Large intestine (tissue), 3 donors: ENCODE data around the gene TTC34. TPM values are rescaled to one million over a fixed set of nuclear protein-coding genes. Genes with fewer than 3 reads are reported as not detected.

Experiments used
- DNase-seq, 2 donors: peaks; one replicate each; pipeline versions ENCODE4 v3.0.0 to v3.0.0-alpha.2; 2013
- H3K27ac ChIP-seq: one replicate; pipeline ENCODE4 v1.5.1; 2013; ENCODE audit warnings: low read length
- H3K27me3 ChIP-seq: 2 replicates; pipeline ENCODE4 v1.6.1; 2013; ENCODE audit warnings: low read length; ENCODE audit not compliant: control insufficient read depth, insufficient read depth
- H3K36me3 ChIP-seq: 2 replicates; pipeline ENCODE4 v1.6.1; 2013; ENCODE audit warnings: low read length; ENCODE audit not compliant: control insufficient read depth, insufficient read depth
- H3K4me1 ChIP-seq: one replicate; pipeline ENCODE4 v1.6.1; 2013; ENCODE audit warnings: low read length; ENCODE audit not compliant: control insufficient read depth, insufficient read depth
- H3K4me3 ChIP-seq: one replicate; pipeline ENCODE4 v1.5.1; 2013; ENCODE audit warnings: low read length
- H3K9me3 ChIP-seq: one replicate; pipeline ENCODE4 v1.6.1; 2013; ENCODE audit warnings: mild to moderate bottlenecking, low read depth, low read length, moderate library complexity; ENCODE audit not compliant: control insufficient read depth
- WGBS: methylation state at CpG from one replicate; pipeline ENCODE4 v1.1.5; 2013; ENCODE audit warnings: low lambda C conversion rate; ENCODE audit not compliant: insufficient coverage; 5-methylcytosine and 5-hydroxymethylcytosine counted together
- polyA plus RNA-seq: library from polyadenylated mRNA; unstranded; fragments of 120-200 nt; gene quantifications from one replicate; pipeline ENCODE4 v1.2.1, GENCODE V29; 2013

The TTC34 gene
- polyA plus RNA-seq, 1 donor: 1.5 TPM

- WGBS: no CpG with 5 or more reads among the region's 18 CpGs
- H3K4me1 ChIP-seq: no peaks in the 10 kb centered on the region
Observed at GRCh38 chr1:2828586-2829250, 27.2 kb upstream of the TTC34 start.

DNA sequence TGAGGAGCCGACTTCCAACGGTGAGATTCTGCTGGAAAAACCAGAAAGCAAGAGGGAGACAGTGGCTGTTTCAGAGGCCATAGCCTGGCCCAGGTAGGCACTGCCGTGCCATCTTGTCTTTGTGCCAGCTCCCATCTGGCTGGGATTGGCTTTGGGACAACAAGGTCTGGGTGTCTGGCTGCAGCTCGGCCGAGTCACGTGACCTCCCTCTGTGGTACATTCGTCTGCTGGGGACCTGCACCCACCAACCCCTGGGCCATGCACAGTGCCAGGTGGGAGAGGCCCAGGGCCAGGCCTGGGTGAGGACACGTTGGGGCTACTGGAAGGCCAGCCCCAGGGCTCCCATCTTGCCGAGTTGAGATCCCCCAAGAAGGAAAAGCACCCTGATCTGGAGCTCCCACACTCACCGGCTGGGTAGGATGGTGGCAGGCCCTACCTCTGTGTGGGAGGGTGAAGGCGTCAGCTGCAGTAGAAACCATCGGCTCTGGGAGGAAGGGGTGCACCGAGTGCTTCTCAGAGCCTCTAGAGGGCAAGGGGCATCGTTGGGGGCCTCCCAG lies 25.3 kb upstream of the TTC34 start:
- no peak overlapping the region for H3K4me3 ChIP-seq
- H3K36me3 ChIP-seq: no peaks in the 10 kb centered on the region
- H3K27me3 ChIP-seq: no peaks in the 10 kb centered on the region
- H3K9me3 ChIP-seq: peaks cover 5% of the 10 kb centered on the region
- H3K27ac ChIP-seq: no peak overlapping the region
- WGBS: no CpG with 5 or more reads among the region's 14 CpGs
- no peak for DNase-seq
- H3K4me1 ChIP-seq: no peaks in the 10 kb centered on the region

More at GRCh38 chr1:2828586-2829250, 27.2 kb upstream of the TTC34 start:
- H3K27ac ChIP-seq: no peak overlapping the region
- no peaks in the 10 kb centered on the region for H3K27me3 ChIP-seq
- H3K4me3 ChIP-seq: no peak overlapping the region
- no peak for DNase-seq
- H3K36me3 ChIP-seq: no peaks in the 10 kb centered on the region
- H3K9me3 ChIP-seq: peaks cover 5% of the 10 kb centered on the region

GRCh38 chr1:2826316-2826715 lies 24.8 kb upstream of the TTC34 start:
- H3K27me3 ChIP-seq: no peaks in the 10 kb centered on the region
- H3K36me3 ChIP-seq: no peaks in the 10 kb centered on the region
- H3K27ac ChIP-seq: no peak overlapping the region
- H3K9me3 ChIP-seq: peaks cover 5% of the 10 kb centered on the region
- no peak overlapping the region for H3K4me3 ChIP-seq
- WGBS: no CpG with 5 or more reads among the region's 15 CpGs
- no peak for DNase-seq
- H3K4me1 ChIP-seq: no peaks in the 10 kb centered on the region

- WGBS: no CpG with 5 or more reads among the region's 18 CpGs
Observed at GRCh38 chr1:2825487-2826189, 24.1 kb upstream of the TTC34 start.

DNA sequence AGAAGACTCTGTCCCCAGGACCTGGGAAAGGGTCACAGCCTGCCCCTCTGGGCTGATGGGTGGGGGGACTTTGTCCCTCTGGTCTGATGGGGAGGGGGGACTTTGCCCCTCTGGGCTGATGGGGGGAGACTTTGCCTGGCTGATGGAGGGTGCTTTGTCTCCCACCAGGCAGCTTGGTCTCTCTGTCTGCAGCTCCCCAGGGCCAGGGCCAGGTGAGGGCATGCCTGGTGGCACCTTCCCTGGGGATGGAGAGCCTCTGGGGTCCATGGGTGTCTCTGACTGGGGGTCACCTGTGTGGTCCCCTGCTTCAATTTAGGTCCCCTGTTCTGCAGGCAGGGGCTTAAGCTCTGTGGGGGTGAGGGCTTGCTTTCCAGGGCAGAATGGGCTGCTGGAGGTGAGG lies 23.5 kb upstream of the TTC34 start:
- H3K27me3 ChIP-seq: no peaks in the 10 kb centered on the region
- H3K27ac ChIP-seq: no peak overlapping the region
- no peak for DNase-seq

More at GRCh38 chr1:2825487-2826189, 24.1 kb upstream of the TTC34 start:
- Histone ChIP-seq H3K36me3 (no peaks in the 10 kb centered on the region), H3K4me3 (no peak overlapping the region), H3K9me3 (peaks cover 5% of the 10 kb centered on the region), H3K27me3 (no peaks in the 10 kb centered on the region), H3K4me1 (no peaks in the 10 kb centered on the region), H3K27ac (no peak overlapping the region)
- no peak for DNase-seq

DNA sequence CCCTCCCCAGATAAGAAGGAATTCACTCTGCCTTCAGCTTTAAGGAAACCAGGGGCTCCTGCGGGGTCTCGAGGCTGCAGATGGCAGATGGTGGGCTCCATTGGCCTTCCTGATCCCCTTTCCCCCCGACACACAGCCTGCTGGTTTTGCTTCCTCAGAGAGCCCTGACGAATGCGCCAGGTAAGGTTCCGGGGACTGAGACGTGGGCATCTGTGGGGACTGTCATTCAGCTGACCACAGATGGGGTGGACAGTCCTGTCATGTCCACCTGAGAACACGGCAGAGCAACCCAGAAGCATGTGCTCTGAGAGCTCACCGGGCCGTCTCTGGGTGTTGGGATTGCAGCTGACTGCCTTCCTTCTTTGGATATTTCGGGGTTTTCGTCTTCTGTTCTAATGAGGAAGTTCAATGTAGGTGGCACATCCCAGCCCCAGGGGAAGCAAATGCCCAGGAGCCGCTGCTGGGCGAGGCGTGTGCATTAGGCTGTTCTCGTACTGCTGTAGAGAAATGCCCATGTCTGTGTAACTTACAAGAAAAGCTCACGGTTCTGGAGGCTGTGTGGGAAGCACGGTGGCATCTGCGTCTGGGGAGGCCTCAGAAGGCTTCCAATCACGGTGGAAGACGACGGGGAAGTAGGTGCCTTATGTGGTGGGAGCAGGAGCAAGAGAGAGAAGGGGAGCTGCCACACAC lies 22.6 kb upstream of the TTC34 start:
- H3K27me3 ChIP-seq: no peaks in the 10 kb centered on the region
- WGBS: no CpG with 5 or more reads among the region's 22 CpGs

More for the DNA sequence above, 23.5 kb upstream of the TTC34 start:
- H3K36me3 ChIP-seq: no peaks in the 10 kb centered on the region
- H3K4me1 ChIP-seq: no peaks in the 10 kb centered on the region
- H3K9me3 ChIP-seq: peaks cover 5% of the 10 kb centered on the region
- no peak overlapping the region for H3K4me3 ChIP-seq

DNA sequence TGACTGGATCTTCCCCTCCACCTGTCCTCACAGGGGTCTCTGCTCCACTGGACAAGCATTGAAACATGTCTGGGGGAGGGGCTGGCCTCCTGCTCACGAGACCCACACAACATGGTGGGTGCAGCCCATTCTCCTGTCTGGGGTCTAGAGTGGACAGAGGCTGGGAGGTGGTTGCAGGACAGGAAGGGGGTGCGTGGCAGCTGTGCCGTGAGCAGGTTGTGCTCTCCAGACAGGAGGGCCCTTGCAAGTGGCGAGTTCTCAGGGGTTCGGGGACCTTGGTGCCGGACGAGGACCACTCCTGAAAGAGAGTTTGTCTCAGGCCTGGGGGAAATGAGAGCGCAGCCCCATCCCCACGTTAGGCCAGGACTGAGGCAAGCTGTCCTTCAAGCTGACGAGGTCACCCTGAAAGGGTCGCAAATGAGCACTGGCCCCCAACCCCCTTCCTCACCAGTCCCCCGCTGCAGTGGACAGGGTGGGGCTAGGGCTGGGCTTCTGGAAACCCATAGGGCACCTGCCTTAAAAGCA lies 21.2 kb upstream of the TTC34 start:
- H3K27me3 ChIP-seq: no peaks in the 10 kb centered on the region
- peaks cover 4% of the 10 kb centered on the region for H3K9me3 ChIP-seq
- H3K4me1 ChIP-seq: no peaks in the 10 kb centered on the region
- no peak overlapping the region for H3K4me3 ChIP-seq
- no peak for DNase-seq
- no peak overlapping the region for H3K27ac ChIP-seq
- WGBS: no CpG with 5 or more reads among the region's 12 CpGs
- no peaks in the 10 kb centered on the region for H3K36me3 ChIP-seq

More for the DNA sequence above, 22.6 kb upstream of the TTC34 start:
- no peak overlapping the region for H3K27ac ChIP-seq
- H3K9me3 ChIP-seq: peaks cover 5% of the 10 kb centered on the region
- H3K4me3 ChIP-seq: no peak overlapping the region
- DNase-seq: no peak
- no peaks in the 10 kb centered on the region for H3K4me1 ChIP-seq
- no peaks in the 10 kb centered on the region for H3K36me3 ChIP-seq

DNA sequence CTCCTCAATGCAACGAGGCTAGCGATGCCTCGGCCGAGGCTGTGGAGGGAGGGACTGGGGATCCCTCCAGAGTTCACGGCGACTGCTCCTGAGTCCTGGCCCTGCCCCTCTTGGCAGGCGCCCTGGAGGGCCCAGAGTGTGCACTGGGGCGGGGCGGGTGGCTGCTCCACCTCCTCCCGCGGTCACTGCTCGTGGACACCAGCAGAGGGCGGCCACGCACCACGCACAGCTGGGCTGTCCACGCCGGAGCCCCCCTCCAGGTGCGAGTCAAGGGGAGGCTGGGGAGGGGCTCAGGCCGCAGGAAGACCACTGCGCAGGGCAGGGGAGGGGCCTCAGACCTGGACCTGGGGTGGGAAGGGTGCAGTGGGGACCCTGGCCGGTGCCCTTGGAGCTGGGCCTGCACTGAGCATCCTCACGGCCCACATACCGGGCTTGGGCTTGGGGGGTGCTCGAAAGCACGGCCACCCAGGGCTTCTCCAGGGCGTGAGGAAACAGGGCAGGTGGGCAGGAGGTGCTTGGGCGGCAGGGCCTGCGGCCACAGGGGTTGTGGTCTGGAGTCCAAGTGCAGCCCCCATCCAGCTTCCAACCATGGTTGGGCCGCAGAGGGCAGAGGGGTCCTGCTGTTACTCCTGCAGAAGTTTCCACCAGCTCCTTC lies 20.6 kb upstream of the TTC34 start:
- H3K9me3 ChIP-seq: no peaks in the 10 kb centered on the region
- peak; percentile 6 to 19 for DNase-seq
- H3K4me1 ChIP-seq: no peaks in the 10 kb centered on the region
- WGBS: no CpG with 5 or more reads among the region's 29 CpGs
- H3K4me3 ChIP-seq: no peak overlapping the region
- H3K36me3 ChIP-seq: no peaks in the 10 kb centered on the region
- no peak overlapping the region for H3K27ac ChIP-seq
- no peaks in the 10 kb centered on the region for H3K27me3 ChIP-seq

GRCh38 chr1:2821373-2821955 lies 20.0 kb upstream of the TTC34 start:
- WGBS: no CpG with 5 or more reads among the region's 17 CpGs

More at GRCh38 chr1:2821373-2821955, 20.0 kb upstream of the TTC34 start:
- H3K36me3 ChIP-seq: no peaks in the 10 kb centered on the region
- no peak for DNase-seq
- H3K27me3 ChIP-seq: no peaks in the 10 kb centered on the region
- no peaks in the 10 kb centered on the region for H3K4me1 ChIP-seq
- no peak overlapping the region for H3K27ac ChIP-seq
- H3K4me3 ChIP-seq: no peak overlapping the region
- no peaks in the 10 kb centered on the region for H3K9me3 ChIP-seq
